Measurements from ENCODE around the gene VPS13D. TPM values are rescaled to one million over a fixed set of nuclear protein-coding genes. Genes with fewer than 3 reads are reported as not detected.

VPS13D gene
- total RNA-seq, 1 donor from 2014 or later = 25.8 TPM

GRCh38 chr1:12541274-12542137 lies 311.7 kb downstream of the VPS13D start:
- no peaks in the 10 kb centered on the region for H3K36me3 ChIP-seq (ENCODE audit: control insufficient read depth, insufficient read depth, low read length)
- FAIRE-seq (no peak), DNase-seq (ENCODE audit: low read depth) (no peak)
- H3K4me3 ChIP-seq (ENCODE audit: low read depth, low read length) = no peak overlapping the region
- H3K27me3 ChIP-seq (ENCODE audit: control insufficient read depth, insufficient read depth, low read length) = peaks cover 16% of the 10 kb centered on the region
- TF ChIP-seq CTCF (IDR thresholded peaks at IDR 0.05; ENCODE audit: insufficient read depth, low read length, severe bottlenecking) = no peak

- FAIRE-seq = no peak
- Histone ChIP-seq H3K27me3 (ENCODE audit: control insufficient read depth, insufficient read depth, low read length) (peaks cover 18% of the 10 kb centered on the region), H3K4me3 (ENCODE audit: low read depth, low read length) (no peak overlapping the region), H3K36me3 (ENCODE audit: control insufficient read depth, insufficient read depth, low read length) (no peaks in the 10 kb centered on the region)
- no peak for DNase-seq (ENCODE audit: low read depth)
- no peak for TF ChIP-seq CTCF (IDR thresholded peaks at IDR 0.05; ENCODE audit: insufficient read depth, low read length, severe bottlenecking)
These were observed 312.3 kb downstream of the VPS13D start for GRCh38 chr1:12542138-12542465.

- peaks cover 16% of the 10 kb centered on the region for H3K27me3 ChIP-seq (ENCODE audit: control insufficient read depth, insufficient read depth, low read length)
- FAIRE-seq = no peak
These were observed 313.1 kb downstream of the VPS13D start for GRCh38 chr1:12542616-12543592.

GRCh38 chr1:12543740-12544154 lies 313.9 kb downstream of the VPS13D start:
- Histone ChIP-seq H3K36me3 (ENCODE audit: control insufficient read depth, insufficient read depth, low read length) (no peaks in the 10 kb centered on the region), H3K27me3 (ENCODE audit: control insufficient read depth, insufficient read depth, low read length) (peaks cover 17% of the 10 kb centered on the region), H3K4me3 (ENCODE audit: low read depth, low read length) (no peak overlapping the region)
- DNase-seq (ENCODE audit: low read depth) = no peak
- FAIRE-seq = no peak
- no peak for TF ChIP-seq CTCF (IDR thresholded peaks at IDR 0.05; ENCODE audit: insufficient read depth, low read length, severe bottlenecking)

More at GRCh38 chr1:12542616-12543592, 313.1 kb downstream of the VPS13D start:
- Histone ChIP-seq H3K4me3 (ENCODE audit: low read depth, low read length) (no peak overlapping the region), H3K36me3 (ENCODE audit: control insufficient read depth, insufficient read depth, low read length) (no peaks in the 10 kb centered on the region)
- TF ChIP-seq CTCF (IDR thresholded peaks at IDR 0.05; ENCODE audit: insufficient read depth, low read length, severe bottlenecking) = no peak
- no peak for DNase-seq (ENCODE audit: low read depth)

- Histone ChIP-seq H3K27me3 (ENCODE audit: control insufficient read depth, insufficient read depth, low read length) (peaks cover 15% of the 10 kb centered on the region), H3K4me3 (ENCODE audit: low read depth, low read length) (no peak overlapping the region), H3K36me3 (ENCODE audit: control insufficient read depth, insufficient read depth, low read length) (no peaks in the 10 kb centered on the region)
- DNase-seq (ENCODE audit: low read depth) (no peak), FAIRE-seq (no peak)
- no peak for TF ChIP-seq CTCF (IDR thresholded peaks at IDR 0.05; ENCODE audit: insufficient read depth, low read length, severe bottlenecking)
These were observed 314.5 kb downstream of the VPS13D start for GRCh38 chr1:12544357-12544756.

Data from bronchial epithelial cell (primary cell).